H1 (cell line): Measurements from ENCODE around the gene PTCH2. TPM values are rescaled to one million over a fixed set of nuclear protein-coding genes. Genes with fewer than 3 reads are reported as not detected.

Source experiments
- CHD2 ChIP-seq: IDR thresholded peaks from 2 replicates; pipeline ENCODE4 v1.6.1; 2012; ENCODE audit warnings: low read length, improper control_type of control experiment
- CTBP2 ChIP-seq: IDR thresholded peaks from 2 replicates; pipeline ENCODE4 v1.7.0; 2011; ENCODE audit warnings: borderline replicate concordance, mild to moderate bottlenecking, moderate library complexity, mixed read lengths, low read length; ENCODE audit not compliant: insufficient read depth, insufficient read length
- GTF2F1 ChIP-seq: IDR thresholded peaks from 2 replicates; pipeline ENCODE4 v1.6.1; 2012; ENCODE audit warnings: low read depth, low read length, improper control_type of control experiment, borderline replicate concordance
- JUN ChIP-seq: IDR thresholded peaks from 2 replicates; pipeline ENCODE4 v1.6.1; 2011; ENCODE audit warnings: low read depth, mild to moderate bottlenecking, improper control_type of control experiment, low read length
- RAD21 ChIP-seq, 2 experiments: IDR thresholded peaks in 1 of 2; conservative IDR thresholded peaks in 1 of 2; 2 replicates each; pipeline ENCODE4 v1.6.1; 2011; ENCODE audit warnings: low read depth in 2 of 2, low read length in 2 of 2, improper control_type of control experiment in 1 of 2, inconsistent platforms in 1 of 2, mild to moderate bottlenecking in 1 of 2, moderate library complexity in 1 of 2
- TBP ChIP-seq: IDR thresholded peaks from 2 replicates; pipeline ENCODE4 v1.6.1; 2011; ENCODE audit warnings: low read depth, low read length, improper control_type of control experiment
- polyA plus RNA-seq, 7 experiments: library from polyadenylated mRNA; depleted of rRNA in 3 of 7; stranded (reverse) in 5 of 7; unstranded in 2 of 7; fragments of >200 nt in 5 of 7; fragments of 200-250 nt in 2 of 7; gene quantifications; 1 replicate in 5 of 7; 2 replicates in 1 of 7; 4 replicates in 1 of 7; pipeline versions ENCODE4 v1.2.1 to v1.2.3, GENCODE V29; 2011 to 2013; ENCODE audit warnings: missing spikeins in 2 of 7, mixed read lengths in 2 of 7
- total RNA-seq: library from RNA; stranded (reverse); fragmentation: NEBNext Ultra II Directional; extraction: Animal tissue kit (Norgen Biotek cat#: 25700); gene quantifications from 2 replicates; pipeline ENCODE4 v1.2.1, GENCODE V29; 2021
- TF ChIP-seq, protein P1 (sequence below): IDR thresholded peaks from 2 replicates; pipeline ENCODE4 v1.6.1; 2012; ENCODE audit warnings: inconsistent platforms
- TF ChIP-seq, protein P2 (sequence below): IDR thresholded peaks from 2 replicates; pipeline ENCODE4 v1.6.1; 2012; ENCODE audit warnings: low read length, inconsistent platforms

The PTCH2 gene
- total and polyA plus RNA-seq, 2 of the 8 experiments (the other 6 are each of a cell fraction or from before 2014, with no cell fraction given), result 0.35 to 1.2 TPM

DNA sequence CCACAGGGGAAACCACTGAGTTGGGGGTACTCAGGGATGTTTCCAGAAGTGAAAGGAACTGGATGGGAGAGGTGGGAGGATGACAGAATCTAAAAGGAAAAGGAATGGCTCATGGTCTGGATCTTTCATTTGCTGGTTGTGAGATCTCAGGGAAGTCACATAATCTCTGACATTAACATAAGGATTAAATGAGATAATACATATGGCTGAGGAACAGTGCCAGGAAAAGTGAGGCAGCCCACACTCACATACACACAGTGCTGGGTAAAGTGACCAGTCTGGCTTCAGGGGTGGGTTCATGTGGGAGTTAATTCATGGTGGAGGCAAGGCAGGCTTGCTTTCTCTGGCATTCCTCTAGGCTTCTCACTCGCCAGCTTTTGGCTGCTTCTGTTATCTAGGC lies 3.9 kb upstream of the PTCH2 start (continued):
- TF ChIP-seq, protein P1, sequence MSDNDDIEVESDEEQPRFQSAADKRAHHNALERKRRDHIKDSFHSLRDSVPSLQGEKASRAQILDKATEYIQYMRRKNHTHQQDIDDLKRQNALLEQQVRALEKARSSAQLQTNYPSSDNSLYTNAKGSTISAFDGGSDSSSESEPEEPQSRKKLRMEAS, result no peak
- TF ChIP-seq GTF2F1 (no peak), CHD2 (no peak), TBP (no peak), CTBP2 (no peak), RAD21 (IDR thresholded peaks at IDR 0.05 in 1 of 2, conservative IDR thresholded peaks at IDR 0.05 in 1 of 2; ENCODE audit: low read depth in 2 of 2, low read length in 2 of 2) (no peak), JUN (no peak)
- TF ChIP-seq, protein P2, sequence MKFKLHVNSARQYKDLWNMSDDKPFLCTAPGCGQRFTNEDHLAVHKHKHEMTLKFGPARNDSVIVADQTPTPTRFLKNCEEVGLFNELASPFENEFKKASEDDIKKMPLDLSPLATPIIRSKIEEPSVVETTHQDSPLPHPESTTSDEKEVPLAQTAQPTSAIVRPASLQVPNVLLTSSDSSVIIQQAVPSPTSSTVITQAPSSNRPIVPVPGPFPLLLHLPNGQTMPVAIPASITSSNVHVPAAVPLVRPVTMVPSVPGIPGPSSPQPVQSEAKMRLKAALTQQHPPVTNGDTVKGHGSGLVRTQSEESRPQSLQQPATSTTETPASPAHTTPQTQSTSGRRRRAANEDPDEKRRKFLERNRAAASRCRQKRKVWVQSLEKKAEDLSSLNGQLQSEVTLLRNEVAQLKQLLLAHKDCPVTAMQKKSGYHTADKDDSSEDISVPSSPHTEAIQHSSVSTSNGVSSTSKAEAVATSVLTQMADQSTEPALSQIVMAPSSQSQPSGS, result no peak
